IgD-negative memory B cell (primary cell): Measurements from ENCODE around the gene BCL2L12. TPM values are rescaled to one million over a fixed set of nuclear protein-coding genes. Genes with fewer than 3 reads are reported as not detected.

ENCODE experiments used
- H3K27ac Mint-ChIP-seq, 3 donors: one replicate each; pipeline ENCODE4 v1.8.0; 2020 to 2022; ENCODE audit warnings: mild to moderate bottlenecking in 3 of 3, mixed read lengths in 3 of 3, moderate library complexity in 1 of 3
- H3K27me3 Mint-ChIP-seq: one replicate; pipeline ENCODE4 v1.8.0; 2021; ENCODE audit warnings: mixed read lengths
- H3K36me3 Mint-ChIP-seq: one replicate; pipeline ENCODE4 v1.8.0; 2020; ENCODE audit warnings: mild to moderate bottlenecking, mixed read lengths
- H3K4me1 Mint-ChIP-seq, 3 donors: one replicate each; pipeline ENCODE4 v1.8.0; 2020 to 2022; ENCODE audit warnings: mixed read lengths in 3 of 3, mild to moderate bottlenecking in 1 of 3
- H3K4me3 Mint-ChIP-seq, 4 donors: one replicate each; pipeline ENCODE4 v1.8.0; 2020 to 2022; ENCODE audit warnings: mild to moderate bottlenecking in 4 of 4, mixed read lengths in 4 of 4, moderate library complexity in 3 of 4
- H3K9me3 Mint-ChIP-seq, 3 donors: one replicate each; pipeline ENCODE4 v1.8.0; 2020 to 2021; ENCODE audit warnings: mixed read lengths in 3 of 3, mild to moderate bottlenecking in 1 of 3
- polyA plus RNA-seq: library from polyadenylated mRNA; unstranded; fragments of 300-500 nt; fragmentation: Illumina TruSeq; gene quantifications from one replicate; pipeline ENCODE4 v1.2.3, GENCODE V29; 2021

BCL2L12 gene
- polyA plus RNA-seq, 1 donor from 2014 or later = 16.8 TPM

DNA sequence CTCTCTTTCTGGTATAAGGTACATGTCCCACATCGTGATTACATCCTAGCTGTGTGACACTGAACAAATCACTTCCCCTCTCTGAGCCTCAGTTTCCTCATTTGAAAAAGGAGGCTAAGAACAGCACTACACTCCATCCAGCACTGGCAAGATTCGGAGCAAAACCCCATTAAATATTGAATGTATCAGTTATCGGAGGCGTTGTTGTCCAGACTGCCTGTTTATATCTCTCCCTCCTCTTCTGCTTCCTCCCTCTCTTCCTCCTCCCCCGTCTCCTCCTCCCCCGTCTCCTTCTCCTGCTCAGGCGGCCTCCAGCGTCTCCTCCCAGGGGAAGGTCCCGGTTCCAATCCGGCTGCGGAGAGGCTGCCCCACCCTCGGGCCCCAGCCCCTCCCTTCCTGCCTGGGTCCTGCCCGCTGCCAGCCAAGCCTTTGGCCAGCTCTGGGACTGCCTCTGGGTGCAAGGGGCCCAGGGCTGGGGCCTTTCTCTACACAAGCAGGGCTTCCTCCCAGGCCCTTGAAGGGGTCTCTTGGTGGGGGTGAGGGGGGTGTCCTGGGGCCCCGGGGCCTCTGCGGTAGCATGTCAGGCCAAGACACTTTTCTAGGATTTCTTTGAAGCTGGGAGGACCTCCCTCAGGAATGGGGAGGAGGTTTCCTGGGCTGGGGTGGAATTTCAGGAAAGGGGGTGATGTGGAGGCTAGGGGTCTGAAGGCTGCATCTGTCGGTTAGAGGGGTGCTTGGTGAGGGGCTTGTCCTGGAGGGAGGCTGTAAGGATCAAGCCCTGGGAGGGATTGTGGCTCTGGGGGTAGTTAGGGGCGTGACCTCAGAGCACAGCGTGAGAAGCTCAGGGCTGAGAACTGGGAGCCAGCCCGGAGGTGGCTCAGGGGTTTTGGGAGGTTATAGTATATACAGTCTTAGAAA, 27.7 kb upstream of the BCL2L12 start:
- H3K9me3 Mint-ChIP-seq = no peaks in the 10 kb centered on the region
- H3K27me3 Mint-ChIP-seq = peaks cover 2% of the 10 kb centered on the region
- peak overlapping the region in 3 of 4 donors; percentile 56 to 86 (median 77) for H3K4me3 Mint-ChIP-seq
- peak overlapping the region in 2 of 3 donors; percentile 78 to 87 for H3K27ac Mint-ChIP-seq
- H3K4me1 Mint-ChIP-seq = peaks cover 5 to 24% (median 21%) of the 10 kb centered on the region in 3 donors
- no peaks in the 10 kb centered on the region for H3K36me3 Mint-ChIP-seq

DNA sequence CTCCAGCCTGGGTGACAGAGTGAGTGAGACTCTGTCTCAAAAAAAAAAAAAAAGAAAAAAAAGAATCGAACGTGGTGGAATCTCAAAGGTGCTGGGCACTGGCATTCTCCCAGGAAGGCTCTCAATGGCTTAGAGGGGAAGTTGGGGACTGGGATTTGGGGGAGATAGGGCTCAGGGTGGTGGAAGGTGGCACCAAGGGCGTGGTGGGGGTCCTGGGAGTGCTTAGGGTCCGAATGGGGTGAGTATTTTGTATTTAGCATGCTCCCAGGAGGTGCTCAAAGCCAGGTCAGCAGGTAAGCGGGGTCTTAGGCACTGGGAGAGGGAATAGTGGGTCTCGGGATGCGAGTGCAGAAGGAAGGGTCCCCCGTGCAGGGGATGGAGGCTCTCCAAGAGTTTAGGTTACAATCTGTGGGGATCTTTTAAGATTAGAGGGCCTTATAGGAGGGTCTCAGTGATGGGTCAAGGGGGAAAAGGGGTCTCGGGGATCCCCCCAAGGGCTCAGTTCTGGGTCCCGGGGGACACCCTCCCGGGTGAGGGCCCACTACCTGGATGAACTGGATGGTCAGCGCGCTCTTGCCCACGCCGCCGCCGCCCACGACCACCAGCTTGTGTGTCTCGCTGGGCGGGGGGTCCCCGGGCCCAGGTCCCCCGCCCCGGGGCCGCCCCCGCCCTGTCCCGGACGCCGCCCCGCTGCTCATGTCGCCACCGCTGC, 26.2 kb upstream of the BCL2L12 start:
- peaks cover 16 to 38% (median 29%) of the 10 kb centered on the region in 3 donors for H3K4me1 Mint-ChIP-seq
- H3K27ac Mint-ChIP-seq = peak overlapping the region in 2 of 3 donors; percentile 88 to 98
- peak overlapping the region; percentile 87 to 99 (median 94) for H3K4me3 Mint-ChIP-seq
- no peaks in the 10 kb centered on the region for H3K36me3 Mint-ChIP-seq
- H3K9me3 Mint-ChIP-seq = no peaks in the 10 kb centered on the region
- H3K27me3 Mint-ChIP-seq = peaks cover 2% of the 10 kb centered on the region

DNA sequence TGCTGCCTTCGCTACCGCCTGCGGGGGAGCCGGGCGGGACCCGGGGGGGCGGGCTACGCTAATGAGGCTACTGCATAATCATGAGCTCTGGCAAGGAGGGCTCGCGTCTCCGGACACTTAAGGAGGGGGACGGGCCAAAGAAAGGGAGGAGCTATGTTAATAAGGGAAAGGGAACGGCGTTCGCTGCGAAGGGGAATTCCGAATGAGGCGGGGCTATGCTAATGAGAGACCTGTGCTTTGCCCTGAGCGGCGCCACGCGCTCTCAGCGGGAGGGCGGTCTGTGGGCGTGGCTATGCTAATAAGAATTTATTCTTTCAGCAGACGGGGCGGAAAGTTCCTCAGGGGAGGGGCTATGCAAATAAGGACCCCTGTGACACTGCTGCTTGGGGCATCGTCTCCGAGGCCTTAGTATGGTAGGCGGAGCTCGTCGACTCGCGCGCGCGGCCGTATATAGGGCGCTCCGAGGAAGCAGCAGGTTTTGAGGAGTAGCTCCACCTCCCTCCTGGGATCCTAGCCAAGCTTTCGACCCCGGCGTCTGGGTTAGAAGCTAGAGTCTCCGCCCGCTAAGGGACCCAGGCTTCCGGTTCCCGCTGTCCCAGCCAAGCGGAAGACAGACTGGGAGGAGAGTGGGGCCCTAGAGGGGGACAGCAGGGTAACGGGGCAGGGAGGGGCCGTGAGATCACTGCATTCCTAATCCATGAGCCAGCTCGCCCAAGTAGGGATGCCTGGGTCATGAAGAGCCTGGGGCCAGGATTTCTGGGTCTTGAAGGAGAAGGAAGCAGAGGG, 25.4 kb upstream of the BCL2L12 start, which contains the start of gene RRAS:
RRAS (minus strand) TSS at position 31 of the 786 bp plus-strand sequence. CDS start 45 bp downstream, outside the sequence.
- H3K36me3 Mint-ChIP-seq = no peaks in the 10 kb centered on the region
- H3K4me1 Mint-ChIP-seq = peaks cover 16 to 38% (median 27%) of the 10 kb centered on the region in 3 donors
- peak within 1 kb of the TSS; percentile 87 to 99 (median 94) for H3K4me3 Mint-ChIP-seq
- H3K27me3 Mint-ChIP-seq = peaks cover 2% of the 10 kb centered on the region
- H3K9me3 Mint-ChIP-seq = no peaks in the 10 kb centered on the region
- H3K27ac Mint-ChIP-seq = peak within 1 kb of the TSS; percentile 88 to 99 (median 98)

DNA sequence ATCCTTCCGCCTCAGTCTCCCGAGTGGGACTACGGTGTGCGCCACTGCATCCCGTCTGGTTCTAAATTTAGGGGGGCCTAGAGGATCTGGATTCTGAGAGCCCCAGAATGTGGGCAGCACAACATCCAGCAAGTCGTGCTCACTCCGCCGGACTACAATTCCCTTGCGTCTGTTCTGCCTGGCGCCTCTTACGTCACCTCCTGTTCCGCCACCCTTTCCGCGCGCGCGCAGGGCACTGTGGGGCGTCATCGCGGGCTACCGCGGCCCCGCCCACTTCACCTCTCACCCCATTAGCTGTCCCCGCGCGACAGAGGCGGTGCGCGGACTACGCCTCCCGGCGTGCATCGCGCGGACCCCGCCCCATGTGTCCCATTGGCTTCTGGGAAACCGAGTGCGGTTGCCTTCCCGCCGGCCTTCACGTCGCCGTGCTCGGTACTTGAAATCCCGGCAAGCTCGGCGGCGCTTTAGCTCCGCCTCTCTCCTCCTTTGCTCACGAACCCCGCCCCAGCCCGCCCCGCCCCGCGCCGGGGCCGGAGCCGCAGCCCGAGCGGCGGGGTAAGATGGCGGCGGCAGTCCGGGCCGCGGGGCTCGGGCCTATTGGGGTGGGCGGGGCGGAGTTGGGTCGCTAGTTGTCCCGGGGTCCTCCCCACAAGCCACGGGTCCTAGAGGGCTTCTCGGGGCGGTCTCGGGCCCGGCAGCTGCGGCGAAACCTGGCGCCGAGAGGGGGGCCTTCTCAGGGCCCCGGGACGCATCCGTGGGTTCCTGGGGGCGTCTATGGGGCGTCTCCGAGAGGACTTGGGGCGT, 23.8 kb upstream of the BCL2L12 start, which contains the start of gene SCAF1:
SCAF1 (plus strand) TSS at position 522 of the 804 bp plus-strand sequence. CDS start 2,818 bp downstream, outside the sequence.
- Mint-ChIP-seq H3K27ac (peak within 1 kb of the TSS; percentile 88 to 99 (median 98)), H3K36me3 (peaks cover 1% of the 10 kb centered on the region), H3K4me1 (peaks cover 16 to 38% (median 25%) of the 10 kb centered on the region in 3 donors), H3K9me3 (no peaks in the 10 kb centered on the region), H3K4me3 (peak within 1 kb of the TSS; percentile 87 to 99 (median 94)), H3K27me3 (peaks cover 2% of the 10 kb centered on the region)

DNA sequence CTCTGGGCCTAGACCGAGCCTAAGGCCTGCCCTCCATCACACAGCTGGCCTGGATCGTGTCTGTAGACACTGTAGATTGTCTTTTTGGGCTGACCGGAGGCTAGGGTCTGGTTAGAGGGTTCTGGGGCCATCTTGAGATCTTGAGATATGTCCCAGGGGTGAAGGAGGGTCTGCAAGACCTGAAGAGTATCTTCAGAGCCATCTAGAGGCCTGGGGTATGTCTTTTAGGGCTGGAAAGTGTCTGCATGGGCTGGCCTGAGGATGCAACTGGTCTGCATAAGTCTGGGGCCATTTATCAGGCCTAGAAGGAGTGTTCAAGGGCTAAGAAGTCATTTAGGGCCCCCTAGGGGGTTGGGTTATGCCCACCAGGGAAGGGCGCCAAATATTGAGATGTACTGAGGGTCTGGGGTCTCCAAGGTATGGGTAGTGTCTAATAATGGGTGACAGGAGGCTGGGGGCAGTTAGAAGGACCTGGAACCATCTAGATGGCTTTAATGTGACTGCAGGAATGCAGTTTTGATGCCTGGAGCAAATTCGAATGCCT, 23.2 kb upstream of the BCL2L12 start:
- H3K9me3 Mint-ChIP-seq = no peaks in the 10 kb centered on the region
- H3K4me3 Mint-ChIP-seq = peak overlapping the region; percentile 87 to 99 (median 94)
- H3K27me3 Mint-ChIP-seq = peaks cover 2% of the 10 kb centered on the region
- peaks cover 5% of the 10 kb centered on the region for H3K36me3 Mint-ChIP-seq
- peaks cover 16 to 38% (median 23%) of the 10 kb centered on the region in 3 donors for H3K4me1 Mint-ChIP-seq
- H3K27ac Mint-ChIP-seq = peak overlapping the region; percentile 88 to 99 (median 98)

DNA sequence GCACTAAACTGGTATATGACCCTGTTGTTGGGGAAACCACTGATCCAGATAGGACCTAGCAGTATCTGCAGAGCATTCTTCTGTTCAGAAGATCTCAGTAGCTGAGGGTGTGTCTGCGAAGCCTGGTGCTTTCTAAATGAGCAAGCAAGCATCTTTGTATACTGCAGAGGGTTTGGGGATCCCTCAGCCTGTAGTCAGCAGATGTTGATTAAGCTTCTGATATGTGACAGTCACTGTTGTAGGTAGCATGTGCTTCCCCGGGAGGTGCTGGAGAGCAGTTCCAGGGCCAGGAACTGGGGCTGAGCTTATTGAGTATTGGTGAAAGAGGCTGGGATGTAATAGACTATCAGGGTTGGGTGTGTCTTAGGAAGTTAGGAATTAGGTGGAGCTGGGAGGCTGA, 22.3 kb upstream of the BCL2L12 start:
- no peaks in the 10 kb centered on the region for H3K9me3 Mint-ChIP-seq
- peak overlapping the region in 2 of 3 donors; percentile 19 to 99 for H3K27ac Mint-ChIP-seq
- peak overlapping the region in 3 of 4 donors; percentile 87 to 98 (median 90) for H3K4me3 Mint-ChIP-seq
- peaks cover 5% of the 10 kb centered on the region for H3K36me3 Mint-ChIP-seq
- peaks cover 16 to 33% (median 18%) of the 10 kb centered on the region in 3 donors for H3K4me1 Mint-ChIP-seq
- H3K27me3 Mint-ChIP-seq = no peaks in the 10 kb centered on the region

DNA sequence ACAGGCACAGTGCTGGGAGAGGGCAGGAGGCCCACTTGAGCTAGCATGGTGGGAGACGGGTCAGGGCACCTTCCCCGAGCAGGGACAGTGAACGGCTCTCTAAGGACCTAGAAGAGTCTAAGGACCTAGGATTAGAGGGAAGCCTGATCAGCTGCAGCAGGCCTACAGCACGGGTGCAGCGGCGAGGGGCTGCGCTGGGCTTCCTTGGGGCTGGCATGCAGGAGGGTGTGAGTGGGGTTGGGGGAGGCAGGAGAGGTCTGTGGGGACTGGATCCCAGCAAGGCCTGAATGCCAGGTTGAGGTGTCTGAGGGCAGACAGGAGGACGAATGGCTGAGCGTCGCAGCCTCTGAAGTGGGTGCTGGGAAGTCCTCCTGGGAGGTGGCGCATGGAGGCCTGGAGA, 20.1 kb upstream of the BCL2L12 start:
- H3K9me3 Mint-ChIP-seq = no peaks in the 10 kb centered on the region
- peaks cover 5% of the 10 kb centered on the region for H3K36me3 Mint-ChIP-seq
- H3K4me1 Mint-ChIP-seq = peaks cover 11 to 27% (median 15%) of the 10 kb centered on the region in 3 donors
- no peak overlapping the region for H3K27ac Mint-ChIP-seq
- no peaks in the 10 kb centered on the region for H3K27me3 Mint-ChIP-seq
- peak overlapping the region in 1 of 4 donors; percentile 38 for H3K4me3 Mint-ChIP-seq

DNA sequence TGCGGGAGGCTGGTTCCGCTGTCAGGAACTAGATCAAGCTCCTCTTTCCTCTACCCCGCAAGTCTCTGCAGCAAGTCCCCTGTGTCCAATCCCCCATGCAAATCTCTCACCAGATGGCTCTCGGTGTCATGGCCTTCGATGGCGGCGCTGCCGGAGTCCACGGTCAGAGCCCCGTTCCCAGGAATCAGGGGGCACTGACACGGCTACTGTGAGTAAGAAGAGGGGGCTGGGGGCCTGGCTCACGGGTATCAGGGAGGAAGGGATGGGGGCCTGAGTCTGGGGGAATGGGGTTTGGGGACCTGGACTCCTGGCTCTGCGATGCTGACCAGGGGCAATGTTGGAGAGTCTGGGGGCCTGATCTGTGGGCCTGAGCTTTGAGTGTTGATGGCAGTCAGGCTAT, 19.7 kb upstream of the BCL2L12 start:
- Mint-ChIP-seq H3K4me1 (peaks cover 11 to 24% (median 15%) of the 10 kb centered on the region in 3 donors), H3K27me3 (no peaks in the 10 kb centered on the region), H3K4me3 (no peak overlapping the region), H3K9me3 (no peaks in the 10 kb centered on the region), H3K27ac (peak overlapping the region in 1 of 3 donors; percentile 51), H3K36me3 (peaks cover 5% of the 10 kb centered on the region)

DNA sequence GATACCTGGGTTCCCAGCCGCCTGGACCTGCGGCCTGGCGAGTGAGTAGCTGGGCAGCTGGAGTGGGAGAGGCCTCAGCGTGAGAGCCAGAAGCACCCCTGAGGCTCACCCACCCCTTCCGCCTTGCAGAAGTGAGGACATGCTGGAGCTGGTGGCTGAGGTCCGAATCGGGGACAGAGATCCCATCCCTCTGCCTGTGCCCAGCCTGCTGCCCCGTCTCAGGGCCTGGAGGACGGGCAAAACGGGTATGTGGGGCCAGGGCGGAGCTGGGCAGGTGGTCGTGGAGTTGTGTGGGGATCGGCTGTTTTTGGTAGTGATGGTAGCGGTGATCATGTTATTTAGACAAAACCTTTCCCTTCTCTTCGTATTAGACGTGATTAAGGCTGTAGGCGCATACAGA, 19.1 kb upstream of the BCL2L12 start:
- Mint-ChIP-seq H3K4me1 (peaks cover 11 to 23% (median 15%) of the 10 kb centered on the region in 3 donors), H3K27me3 (no peaks in the 10 kb centered on the region), H3K36me3 (peaks cover 5% of the 10 kb centered on the region), H3K4me3 (peak overlapping the region in 1 of 4 donors; percentile 35), H3K9me3 (no peaks in the 10 kb centered on the region), H3K27ac (no peak overlapping the region)

DNA sequence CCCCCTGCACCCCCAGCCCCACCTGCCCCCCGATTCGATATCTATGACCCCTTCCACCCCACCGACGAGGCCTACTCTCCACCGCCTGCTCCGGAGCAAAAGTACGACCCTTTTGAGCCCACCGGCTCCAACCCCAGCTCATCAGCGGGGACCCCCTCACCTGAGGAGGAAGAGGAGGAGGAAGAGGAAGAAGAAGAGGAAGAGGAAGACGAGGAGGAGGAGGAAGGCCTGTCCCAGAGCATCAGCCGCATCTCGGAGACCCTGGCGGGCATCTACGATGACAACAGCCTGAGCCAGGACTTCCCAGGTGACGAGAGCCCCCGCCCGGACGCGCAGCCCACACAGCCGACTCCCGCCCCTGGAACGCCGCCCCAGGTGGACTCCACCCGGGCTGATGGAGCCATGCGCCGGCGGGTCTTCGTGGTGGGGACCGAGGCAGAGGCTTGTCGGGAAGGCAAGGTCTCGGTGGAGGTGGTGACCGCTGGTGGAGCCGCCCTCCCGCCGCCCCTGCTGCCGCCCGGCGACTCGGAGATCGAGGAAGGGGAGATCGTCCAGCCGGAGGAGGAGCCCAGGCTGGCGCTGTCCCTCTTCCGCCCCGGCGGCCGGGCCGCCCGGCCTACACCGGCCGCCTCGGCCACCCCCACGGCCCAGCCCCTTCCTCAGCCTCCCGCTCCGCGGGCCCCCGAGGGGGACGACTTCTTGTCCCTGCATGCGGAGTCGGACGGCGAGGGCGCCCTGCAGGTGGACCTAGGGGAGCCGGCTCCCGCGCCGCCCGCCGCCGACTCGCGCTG, 14.5 kb upstream of the BCL2L12 start:
- Mint-ChIP-seq H3K27me3 (no peaks in the 10 kb centered on the region), H3K36me3 (peaks cover 5% of the 10 kb centered on the region), H3K27ac (no peak overlapping the region), H3K4me1 (no peaks in the 10 kb centered on the region), H3K9me3 (no peaks in the 10 kb centered on the region), H3K4me3 (no peak overlapping the region)

DNA sequence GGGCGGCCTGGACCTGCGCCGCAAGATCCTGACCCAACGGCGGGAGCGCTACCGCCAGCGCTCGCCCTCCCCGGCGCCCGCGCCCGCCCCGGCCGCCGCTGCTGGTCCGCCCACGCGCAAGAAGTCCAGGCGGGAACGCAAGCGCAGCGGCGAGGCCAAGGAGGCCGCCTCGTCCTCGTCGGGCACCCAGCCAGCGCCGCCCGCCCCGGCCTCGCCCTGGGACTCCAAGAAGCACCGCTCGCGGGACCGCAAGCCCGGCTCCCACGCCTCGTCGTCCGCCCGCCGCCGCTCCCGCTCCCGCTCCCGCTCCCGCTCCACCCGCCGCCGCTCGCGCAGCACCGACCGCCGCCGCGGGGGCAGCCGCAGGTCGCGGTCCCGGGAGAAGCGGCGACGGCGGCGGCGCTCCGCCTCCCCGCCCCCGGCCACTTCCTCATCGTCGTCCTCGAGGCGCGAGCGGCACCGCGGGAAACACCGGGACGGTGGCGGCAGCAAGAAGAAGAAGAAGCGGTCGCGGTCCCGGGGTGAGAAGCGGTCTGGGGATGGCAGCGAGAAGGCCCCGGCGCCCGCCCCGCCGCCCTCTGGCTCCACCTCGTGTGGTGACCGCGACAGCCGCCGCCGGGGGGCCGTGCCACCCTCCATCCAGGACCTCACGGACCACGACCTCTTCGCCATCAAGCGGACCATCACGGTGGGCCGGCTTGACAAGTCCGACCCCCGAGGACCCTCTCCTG, 13.7 kb upstream of the BCL2L12 start:
- H3K4me1 Mint-ChIP-seq = no peaks in the 10 kb centered on the region
- no peak overlapping the region for H3K27ac Mint-ChIP-seq
- H3K9me3 Mint-ChIP-seq = no peaks in the 10 kb centered on the region
- H3K36me3 Mint-ChIP-seq = peaks cover 3% of the 10 kb centered on the region
- H3K27me3 Mint-ChIP-seq = no peaks in the 10 kb centered on the region
- no peak overlapping the region for H3K4me3 Mint-ChIP-seq
